ENCODE measurements around the gene CFAP70.

CFAP70 gene

DNA sequence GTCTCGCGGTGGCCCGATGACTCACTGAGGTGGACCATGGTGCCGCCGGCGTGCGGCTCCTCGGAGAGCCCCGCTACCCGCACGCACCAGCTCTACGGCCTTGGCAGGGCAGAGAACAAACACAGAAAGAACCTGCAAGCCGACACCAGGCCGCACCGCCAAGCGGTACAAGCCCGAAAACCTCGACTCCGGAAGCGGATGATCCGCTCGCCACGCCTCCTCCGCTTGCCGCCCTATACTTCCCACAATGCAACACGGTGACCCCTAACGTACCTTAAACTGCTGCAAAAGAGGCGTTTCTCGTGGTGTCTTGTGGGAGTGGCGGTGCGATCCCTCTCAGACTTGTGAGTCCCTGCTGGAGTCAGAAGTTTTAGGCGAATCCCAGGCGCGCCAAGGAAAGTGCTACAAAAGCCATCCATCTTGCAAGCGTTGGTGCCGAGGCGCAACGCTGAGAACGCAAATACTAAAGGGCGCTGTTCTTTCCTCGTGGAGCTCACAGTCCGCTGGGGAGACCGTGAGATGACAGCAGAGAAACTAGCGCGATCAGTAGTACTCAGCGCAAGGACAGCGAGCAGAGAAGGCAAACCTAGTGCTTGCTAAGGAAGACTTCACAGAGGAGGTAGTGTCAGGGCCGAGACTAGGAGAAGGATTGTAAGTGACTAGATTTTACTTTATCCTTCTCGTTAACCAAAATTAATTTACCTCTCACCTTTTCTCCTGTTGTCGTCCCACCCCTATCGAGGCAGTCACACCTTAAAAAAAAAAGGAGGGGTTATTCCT, 106.0 kb downstream of the CFAP70 start, which contains the start of gene MRPS16:
Gene MRPS16, minus strand, starts transcription at position 200 of the 780 bp plus-strand sequence. Its CDS starts 162 bp downstream, at position 38.
- DNase-seq (ENCODE audit: low read depth) = peak; percentile 97

DNA sequence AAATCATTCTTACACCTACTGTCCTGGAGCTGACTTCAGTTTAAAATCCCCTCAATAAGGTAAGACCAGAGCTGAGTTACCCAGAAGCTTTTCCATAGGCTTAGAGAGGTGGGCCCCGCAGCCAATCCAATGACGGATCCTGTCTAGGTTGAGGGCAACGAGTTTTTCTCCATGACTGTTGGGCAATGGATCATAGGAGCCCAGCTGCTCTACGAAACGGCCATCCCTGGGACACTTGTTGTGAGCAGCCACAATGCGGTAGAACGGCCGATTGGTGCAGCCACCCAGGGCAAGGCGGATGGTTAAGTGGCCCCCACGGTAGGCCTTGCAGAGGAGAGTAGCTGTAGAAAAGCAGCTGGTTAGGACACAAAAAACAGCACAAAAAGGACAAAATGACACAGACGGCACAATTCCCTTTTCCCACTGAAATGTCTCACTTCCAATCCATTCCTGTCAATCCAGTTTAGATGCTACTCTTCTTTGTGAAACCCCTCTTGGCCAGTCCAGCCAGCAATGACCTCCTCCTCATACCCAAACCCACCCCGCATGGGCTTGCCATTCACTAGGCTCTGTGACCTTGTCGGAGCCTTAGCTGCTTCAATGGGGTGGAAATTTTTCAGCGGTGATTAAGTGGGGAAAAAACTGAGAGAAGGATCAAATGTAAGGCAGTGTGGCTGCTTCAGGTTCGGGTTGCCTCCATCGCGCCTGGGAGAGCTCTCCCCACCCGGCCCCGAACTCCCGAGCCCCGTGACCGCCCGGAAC, 106.8 kb downstream of the CFAP70 start:
- no peak for DNase-seq (ENCODE audit: low read depth)

GRCh38 chr10:73248259-73248724, 110.4 kb downstream of the CFAP70 start:
- no peak for DNase-seq (ENCODE audit: low read depth)

GRCh38 chr10:73247509-73248258, 111.0 kb downstream of the CFAP70 start:
- no peak for DNase-seq (ENCODE audit: low read depth)

DNA sequence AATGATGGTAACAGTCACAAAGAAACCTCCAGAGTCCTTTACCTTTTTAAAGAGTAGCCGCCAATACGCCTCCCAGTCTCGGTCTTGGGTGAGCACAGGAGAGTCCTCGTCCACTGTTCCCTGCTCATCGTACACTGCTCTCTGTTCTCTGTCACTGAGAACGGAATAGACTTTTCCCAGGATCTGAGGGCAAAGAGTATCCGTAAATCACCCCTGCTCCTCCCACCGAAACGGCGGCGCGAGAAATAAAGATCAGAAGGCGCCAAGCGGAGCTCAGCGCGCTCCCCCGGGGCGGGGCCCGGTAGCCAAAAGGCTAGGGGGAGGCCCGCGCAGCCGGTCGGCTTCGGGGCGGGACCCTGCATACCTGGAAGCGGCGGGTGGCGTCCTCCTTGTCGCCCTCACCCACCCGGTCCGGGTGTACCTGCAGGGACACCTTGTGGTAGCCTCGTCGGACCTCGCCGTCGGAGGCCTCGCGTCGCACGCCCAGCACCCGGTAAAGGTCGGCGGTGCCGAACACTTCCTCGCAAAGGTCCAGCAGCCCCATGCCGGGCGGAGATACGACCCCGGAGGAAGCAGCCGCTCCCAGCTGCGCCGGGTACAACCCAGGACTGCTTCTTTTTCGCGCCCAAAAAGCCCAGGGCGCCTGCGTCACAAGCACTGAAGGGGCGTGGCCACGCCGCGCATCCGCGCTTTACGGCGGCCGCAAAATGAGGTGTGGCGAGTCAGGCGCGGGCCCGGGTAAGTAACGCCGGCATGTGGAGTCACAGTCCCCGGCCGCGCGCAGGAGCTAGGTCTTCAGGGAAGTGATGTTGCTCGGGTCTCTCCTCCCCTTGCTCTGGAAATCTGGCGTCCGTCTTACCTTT, 111.8 kb downstream of the CFAP70 start, which contains the start of gene DNAJC9:
Gene DNAJC9, minus strand, starts transcription at position 610 of the 863 bp plus-strand sequence. Its CDS starts 66 bp downstream, at position 544.
- DNase-seq (ENCODE audit: low read depth) = peak; percentile 85

- no peak for DNase-seq (ENCODE audit: low read depth)
Measured at GRCh38 chr10:73246322-73246645, 112.4 kb downstream of the CFAP70 start.

DNA sequence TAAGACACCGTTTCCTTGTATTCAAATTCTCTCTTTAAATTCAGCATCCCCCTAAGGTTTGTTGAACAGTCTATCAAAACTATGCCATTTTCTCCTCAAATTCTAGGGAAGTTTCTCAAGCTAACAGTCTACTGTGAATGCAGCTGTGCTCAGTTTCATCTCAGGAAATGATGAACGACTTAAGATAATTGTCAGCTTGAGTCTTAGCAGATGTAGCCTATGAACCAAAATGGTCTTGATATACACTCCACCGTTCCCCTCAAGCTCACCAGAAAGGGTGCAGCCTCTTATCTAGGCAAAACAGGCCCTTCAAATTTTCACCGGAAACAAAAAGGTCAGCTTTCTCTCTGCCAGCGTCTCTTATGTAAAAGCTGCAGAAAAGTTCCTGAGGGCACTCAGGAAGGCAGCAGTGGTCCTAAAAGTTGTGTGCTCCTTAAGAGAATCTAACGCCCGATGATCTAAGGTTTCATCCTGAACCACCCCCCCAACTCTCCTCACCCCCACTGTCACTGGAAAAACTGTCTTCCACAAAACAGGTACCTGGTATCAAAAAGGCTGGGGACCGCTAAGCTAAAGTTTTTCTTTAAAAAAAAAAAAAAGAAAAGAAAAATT, 113.7 kb downstream of the CFAP70 start:
- DNase-seq (ENCODE audit: low read depth) = no peak

GRCh38 chr10:73239908-73240307, 118.8 kb downstream of the CFAP70 start:
- no peak for DNase-seq (ENCODE audit: low read depth)

- no peak for DNase-seq (ENCODE audit: low read depth)
Measured at GRCh38 chr10:73238990-73239566, 119.6 kb downstream of the CFAP70 start.

GRCh38 chr10:73234695-73235094, 124.0 kb downstream of the CFAP70 start:
- no peak for DNase-seq (ENCODE audit: low read depth)

- DNase-seq (ENCODE audit: low read depth) = no peak
Measured at GRCh38 chr10:73233883-73234282, 124.8 kb downstream of the CFAP70 start.

GRCh38 chr10:73232887-73233286, 125.8 kb downstream of the CFAP70 start:
- no peak for DNase-seq (ENCODE audit: low read depth)

- DNase-seq (ENCODE audit: low read depth) = no peak
Measured at GRCh38 chr10:73229567-73229966, 129.1 kb downstream of the CFAP70 start.

DNA sequence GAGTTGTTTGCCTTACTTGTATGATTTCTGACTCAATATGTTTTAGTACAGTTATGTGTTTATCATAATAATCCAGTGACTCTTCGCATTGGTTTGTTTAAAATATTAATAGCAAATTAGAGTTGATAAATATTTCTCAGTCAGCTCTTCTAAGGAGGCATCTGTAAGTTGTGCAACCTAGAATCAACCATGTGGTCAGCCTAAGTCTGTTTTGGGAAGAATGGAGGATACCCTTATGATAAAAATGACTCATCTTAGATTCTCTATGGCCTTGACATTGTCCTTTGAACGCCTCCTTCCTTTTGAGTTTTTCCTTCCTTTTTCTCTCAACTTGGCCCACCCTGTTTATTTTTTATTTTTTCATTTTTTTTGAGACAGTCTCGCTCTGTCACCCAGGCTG, 130.4 kb downstream of the CFAP70 start:
- DNase-seq (ENCODE audit: low read depth) = no peak

DNA sequence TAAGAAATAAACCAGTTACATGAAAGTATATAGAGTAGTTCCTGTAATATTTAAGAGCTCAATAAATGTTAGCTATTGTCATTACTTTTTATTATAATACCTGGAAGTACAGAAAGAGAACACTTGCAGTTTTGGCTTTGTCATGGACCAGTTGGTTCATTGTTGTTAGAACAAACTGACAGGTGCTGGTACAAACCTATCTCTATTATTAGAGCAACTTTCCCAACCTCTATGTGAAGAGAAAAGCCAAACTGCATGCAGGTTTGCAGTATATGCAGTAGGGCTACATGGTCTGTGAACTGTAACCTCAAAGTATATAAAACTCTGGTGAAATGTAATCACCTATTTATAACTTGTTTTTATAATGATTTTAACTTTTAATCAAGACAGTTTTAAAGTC, 132.0 kb downstream of the CFAP70 start:
- no peak for DNase-seq (ENCODE audit: low read depth)

GRCh38 chr10:73225518-73225917, 133.1 kb downstream of the CFAP70 start:
- DNase-seq (ENCODE audit: low read depth) = no peak

DNA sequence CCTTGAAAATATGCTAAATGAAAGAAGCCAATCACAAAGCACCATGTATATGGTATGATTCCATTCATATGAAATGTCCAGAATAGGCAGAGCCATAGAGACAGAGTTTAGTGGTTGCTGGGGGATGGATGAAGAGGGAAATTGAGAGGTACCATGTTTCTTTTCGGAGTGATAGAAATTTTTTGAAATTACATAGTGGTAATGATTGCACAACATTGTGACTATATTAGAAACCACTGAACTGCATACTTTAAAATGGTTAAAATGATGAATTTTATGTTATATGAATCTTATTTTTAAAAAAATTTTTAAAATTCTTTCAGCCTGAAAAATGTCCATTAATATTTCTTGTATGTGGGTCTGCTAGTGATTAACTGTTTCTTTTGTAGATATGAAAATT, 137.7 kb downstream of the CFAP70 start:
- no peak for DNase-seq (ENCODE audit: low read depth)

DNA sequence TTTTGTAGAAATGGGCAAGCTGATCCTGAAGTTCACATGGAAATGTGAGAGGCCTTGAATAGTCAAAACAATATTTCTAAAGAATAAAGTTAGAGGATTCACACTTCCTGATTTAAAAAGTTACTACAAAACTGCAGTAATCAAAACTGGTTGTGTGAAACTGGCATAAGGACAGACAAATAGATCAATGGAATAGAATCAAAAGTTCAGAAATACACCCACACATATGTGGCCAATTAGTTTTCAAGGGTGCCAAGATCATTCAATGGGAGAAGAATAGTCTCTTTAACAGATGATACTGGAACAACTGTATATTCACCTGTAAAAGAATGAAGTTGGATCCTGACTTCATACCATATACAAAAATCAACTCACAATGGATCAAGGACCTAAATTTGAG, 139.3 kb downstream of the CFAP70 start:
- DNase-seq (ENCODE audit: low read depth) = no peak

DNA sequence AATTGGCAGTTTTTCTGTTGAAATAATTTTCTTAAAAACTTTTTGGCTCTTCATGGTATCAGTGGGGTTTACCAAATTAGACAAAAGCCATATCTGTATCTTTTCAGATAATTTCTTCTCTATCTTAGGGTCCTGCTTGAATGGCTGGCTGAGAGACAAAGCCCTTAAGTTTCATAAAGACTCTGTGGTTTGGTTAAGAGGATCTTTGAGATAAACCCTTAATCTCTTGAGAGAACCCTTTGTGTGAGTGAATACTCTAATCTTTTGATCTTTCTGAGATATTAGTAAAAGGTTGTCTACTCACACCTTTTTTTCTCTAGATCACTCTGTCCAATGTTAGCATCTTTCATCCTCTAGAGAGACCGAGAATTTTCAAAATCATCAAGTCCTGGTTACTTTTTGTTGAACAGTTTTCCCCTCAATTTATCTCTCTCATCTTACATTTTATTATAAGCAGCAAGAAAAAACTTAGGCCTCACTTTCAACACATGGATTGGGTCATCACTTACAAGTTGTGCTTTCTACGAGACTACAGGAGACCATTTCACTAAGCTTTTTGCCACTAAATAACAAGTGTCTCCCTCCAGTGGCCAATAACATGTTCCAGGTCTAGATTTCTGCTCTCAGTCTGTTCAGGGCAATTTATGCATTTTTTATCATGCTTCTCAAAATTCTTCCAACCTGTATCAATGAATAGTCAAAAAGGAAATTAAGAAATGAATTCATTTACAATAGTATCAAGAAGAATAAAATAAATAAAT, 140.1 kb downstream of the CFAP70 start:
- DNase-seq (ENCODE audit: low read depth) = no peak

GRCh38 chr10:73217628-73218027, 141.0 kb downstream of the CFAP70 start:
- DNase-seq (ENCODE audit: low read depth) = no peak
